Ishikawa (cell line): ENCODE results near the gene DPH7.

Source experiments
- CEBPB ChIP-seq: IDR thresholded peaks from 2 replicates; pipeline ENCODE4 v1.6.1; 2012
- CREB1 ChIP-seq: IDR thresholded peaks from 2 replicates; pipeline ENCODE4 v1.6.1; 2012; ENCODE audit warnings: low read depth
- EGR1 ChIP-seq: IDR thresholded peaks from 2 replicates; pipeline ENCODE4 v1.6.1; 2012
- EP300 ChIP-seq: IDR thresholded peaks from 2 replicates; pipeline ENCODE4 v1.6.1; 2012; ENCODE audit warnings: borderline replicate concordance
- FOXM1 ChIP-seq: IDR thresholded peaks from 2 replicates; pipeline ENCODE4 v1.6.1; 2012; ENCODE audit warnings: low read depth, borderline replicate concordance
- NFIC ChIP-seq: IDR thresholded peaks from 2 replicates; pipeline ENCODE4 v1.6.1; 2012
- RAD21 ChIP-seq: IDR thresholded peaks from 2 replicates; pipeline ENCODE4 v1.6.1; 2012; ENCODE audit warnings: low read depth
- TAF1 ChIP-seq: IDR thresholded peaks from 2 replicates; pipeline ENCODE4 v1.6.1; 2012; ENCODE audit warnings: low read depth, mild to moderate bottlenecking
- TCF12 ChIP-seq: IDR thresholded peaks from 2 replicates; pipeline ENCODE4 v1.6.1; 2012; ENCODE audit warnings: low read depth
- TEAD4 ChIP-seq: IDR thresholded peaks from 2 replicates; pipeline ENCODE4 v1.6.1; 2012
- YY1 ChIP-seq: IDR thresholded peaks from 2 replicates; pipeline ENCODE4 v1.6.1; 2012; ENCODE audit warnings: low read depth
- ZBTB7A ChIP-seq: IDR thresholded peaks from 2 replicates; pipeline ENCODE4 v1.6.1; 2012; ENCODE audit warnings: low read depth
- TF ChIP-seq, protein P1 (sequence below): IDR thresholded peaks from 2 replicates; pipeline ENCODE4 v1.6.1; 2012
- TF ChIP-seq, protein P2 (sequence below): IDR thresholded peaks from 2 replicates; pipeline ENCODE4 v1.6.1; 2012; ENCODE audit warnings: low read depth, mild to moderate bottlenecking
- TF ChIP-seq, protein P3 (sequence below): IDR thresholded peaks from 2 replicates; pipeline ENCODE4 v1.6.1; 2012

The DPH7 gene

DNA sequence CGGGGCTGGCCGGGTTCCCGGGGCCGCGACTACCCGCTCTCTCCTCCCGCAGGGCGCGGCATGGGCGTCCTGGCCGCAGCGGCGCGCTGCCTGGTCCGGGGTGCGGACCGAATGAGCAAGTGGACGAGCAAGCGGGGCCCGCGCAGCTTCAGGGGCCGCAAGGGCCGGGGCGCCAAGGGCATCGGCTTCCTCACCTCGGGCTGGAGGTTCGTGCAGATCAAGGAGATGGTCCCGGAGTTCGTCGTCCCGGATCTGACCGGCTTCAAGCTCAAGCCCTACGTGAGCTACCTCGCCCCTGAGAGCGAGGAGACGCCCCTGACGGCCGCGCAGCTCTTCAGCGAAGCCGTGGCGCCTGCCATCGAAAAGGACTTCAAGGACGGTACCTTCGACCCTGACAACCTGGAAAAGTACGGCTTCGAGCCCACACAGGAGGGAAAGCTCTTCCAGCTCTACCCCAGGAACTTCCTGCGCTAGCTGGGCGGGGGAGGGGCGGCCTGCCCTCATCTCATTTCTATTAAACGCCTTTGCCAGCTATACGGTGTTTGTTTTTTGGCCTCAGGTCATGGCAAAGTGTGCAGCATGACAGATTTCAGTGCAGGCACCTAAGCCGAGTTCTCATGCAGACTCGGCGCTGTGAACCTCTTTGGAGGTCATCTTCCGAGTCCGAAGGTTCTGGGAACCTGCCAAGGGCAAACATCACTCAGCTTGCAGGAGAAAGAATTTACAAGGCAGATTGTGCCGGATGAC lies 26.5 kb downstream of the DPH7 start:
- TF ChIP-seq TEAD4 (no peak), YY1 (no peak), FOXM1 (no peak), TAF1 (0 out of 2 replicates have a peak, but pooled peaks have one; percentile 25), NFIC (no peak), CEBPB (no peak), TCF12 (no peak), CREB1 (no peak), EGR1 (no peak), EP300 (no peak), ZBTB7A (no peak), RAD21 (no peak)
- TF ChIP-seq, protein P1, sequence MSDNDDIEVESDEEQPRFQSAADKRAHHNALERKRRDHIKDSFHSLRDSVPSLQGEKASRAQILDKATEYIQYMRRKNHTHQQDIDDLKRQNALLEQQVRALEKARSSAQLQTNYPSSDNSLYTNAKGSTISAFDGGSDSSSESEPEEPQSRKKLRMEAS = peak; percentile 11
- TF ChIP-seq, protein P2, sequence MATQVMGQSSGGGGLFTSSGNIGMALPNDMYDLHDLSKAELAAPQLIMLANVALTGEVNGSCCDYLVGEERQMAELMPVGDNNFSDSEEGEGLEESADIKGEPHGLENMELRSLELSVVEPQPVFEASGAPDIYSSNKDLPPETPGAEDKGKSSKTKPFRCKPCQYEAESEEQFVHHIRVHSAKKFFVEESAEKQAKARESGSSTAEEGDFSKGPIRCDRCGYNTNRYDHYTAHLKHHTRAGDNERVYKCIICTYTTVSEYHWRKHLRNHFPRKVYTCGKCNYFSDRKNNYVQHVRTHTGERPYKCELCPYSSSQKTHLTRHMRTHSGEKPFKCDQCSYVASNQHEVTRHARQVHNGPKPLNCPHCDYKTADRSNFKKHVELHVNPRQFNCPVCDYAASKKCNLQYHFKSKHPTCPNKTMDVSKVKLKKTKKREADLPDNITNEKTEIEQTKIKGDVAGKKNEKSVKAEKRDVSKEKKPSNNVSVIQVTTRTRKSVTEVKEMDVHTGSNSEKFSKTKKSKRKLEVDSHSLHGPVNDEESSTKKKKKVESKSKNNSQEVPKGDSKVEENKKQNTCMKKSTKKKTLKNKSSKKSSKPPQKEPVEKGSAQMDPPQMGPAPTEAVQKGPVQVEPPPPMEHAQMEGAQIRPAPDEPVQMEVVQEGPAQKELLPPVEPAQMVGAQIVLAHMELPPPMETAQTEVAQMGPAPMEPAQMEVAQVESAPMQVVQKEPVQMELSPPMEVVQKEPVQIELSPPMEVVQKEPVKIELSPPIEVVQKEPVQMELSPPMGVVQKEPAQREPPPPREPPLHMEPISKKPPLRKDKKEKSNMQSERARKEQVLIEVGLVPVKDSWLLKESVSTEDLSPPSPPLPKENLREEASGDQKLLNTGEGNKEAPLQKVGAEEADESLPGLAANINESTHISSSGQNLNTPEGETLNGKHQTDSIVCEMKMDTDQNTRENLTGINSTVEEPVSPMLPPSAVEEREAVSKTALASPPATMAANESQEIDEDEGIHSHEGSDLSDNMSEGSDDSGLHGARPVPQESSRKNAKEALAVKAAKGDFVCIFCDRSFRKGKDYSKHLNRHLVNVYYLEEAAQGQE = no peak
- TF ChIP-seq, protein P3, sequence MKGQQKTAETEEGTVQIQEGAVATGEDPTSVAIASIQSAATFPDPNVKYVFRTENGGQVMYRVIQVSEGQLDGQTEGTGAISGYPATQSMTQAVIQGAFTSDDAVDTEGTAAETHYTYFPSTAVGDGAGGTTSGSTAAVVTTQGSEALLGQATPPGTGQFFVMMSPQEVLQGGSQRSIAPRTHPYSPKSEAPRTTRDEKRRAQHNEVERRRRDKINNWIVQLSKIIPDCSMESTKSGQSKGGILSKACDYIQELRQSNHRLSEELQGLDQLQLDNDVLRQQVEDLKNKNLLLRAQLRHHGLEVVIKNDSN = no peak

DNA sequence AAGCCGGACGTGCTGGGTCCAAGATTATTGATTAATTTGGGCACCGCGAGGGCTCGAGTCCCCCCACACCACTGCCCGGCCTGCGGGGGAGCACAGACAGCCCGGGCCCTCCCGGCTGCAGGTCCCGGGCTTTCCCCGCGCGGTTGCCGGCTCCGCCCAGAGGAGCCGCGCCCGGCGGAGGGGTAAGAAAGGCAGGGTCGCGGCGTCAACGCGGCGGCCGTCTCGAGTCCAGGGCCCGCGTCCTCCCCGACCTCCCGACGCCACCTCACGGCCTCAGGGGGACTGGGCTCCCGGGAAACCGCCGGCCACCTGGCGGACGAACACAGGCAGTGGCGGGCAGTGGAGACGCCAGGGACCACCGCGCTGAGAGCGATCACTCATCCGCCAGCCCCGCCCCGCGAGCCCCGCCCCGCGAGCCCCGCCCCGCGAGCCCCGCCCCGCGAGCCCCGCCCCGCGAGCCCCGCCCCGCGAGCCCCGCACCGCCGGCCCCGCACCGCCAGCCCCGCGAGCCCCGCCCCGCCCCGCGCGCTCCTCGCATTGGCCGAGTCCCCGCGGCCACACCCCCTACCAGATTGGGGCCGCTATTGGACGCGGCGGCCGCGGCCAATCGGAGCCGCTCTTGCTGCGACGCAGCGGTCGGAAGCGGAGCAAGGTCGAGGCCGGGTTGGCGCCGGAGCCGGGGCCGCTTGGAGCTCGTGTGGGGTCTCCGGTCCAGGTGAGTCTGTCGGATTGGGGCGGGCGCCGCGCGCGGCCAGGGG lies 27.3 kb downstream of the DPH7 start, which contains the start of gene MRPL41:
TSS of gene MRPL41 (plus strand) at position 616 of the 758 bp plus-strand sequence. CDS start 203 bp downstream, outside the sequence.
- TF ChIP-seq TEAD4 = no peak
- TF ChIP-seq, protein P1 = peak; percentile 57
- TF ChIP-seq FOXM1 = no peak
- TF ChIP-seq ZBTB7A = peak; percentile 94
- peak; percentile 19; the same call in 1 of the 2 replicates for TF ChIP-seq RAD21
- TF ChIP-seq TAF1 = peak; percentile 78; the same call in 1 of the 2 replicates

DNA sequence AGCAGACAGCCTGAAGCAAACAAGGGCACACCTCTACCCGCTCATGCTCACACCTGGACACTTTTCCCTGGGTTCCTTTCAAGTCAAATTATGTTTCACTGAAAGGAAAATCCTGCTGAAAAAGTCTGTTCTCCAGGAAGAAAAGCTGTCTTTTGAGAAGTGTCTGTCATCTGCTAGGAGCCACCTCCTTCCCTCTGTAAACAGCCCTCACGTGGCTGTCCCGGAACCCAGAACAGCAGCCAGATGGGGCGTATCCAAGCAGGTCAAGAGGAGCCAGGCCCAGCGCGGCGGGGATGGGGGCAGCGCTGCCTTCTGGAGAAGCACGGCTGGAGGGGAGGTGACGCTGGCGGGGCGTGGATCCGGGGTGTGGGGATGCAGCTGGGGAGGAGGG lies 28.5 kb downstream of the DPH7 start, which contains the start of gene PNPLA7:
TSS of gene PNPLA7 (minus strand) at position 172 of the 391 bp plus-strand sequence. CDS start 205 bp downstream, outside the sequence.
- TF ChIP-seq EP300 = no peak
- TF ChIP-seq TEAD4 = 0 out of 2 replicates have a peak, but pooled peaks have one; percentile 5
- no peak for TF ChIP-seq YY1
- no peak for TF ChIP-seq ZBTB7A
- peak; percentile 66; the same call in 1 of the 2 replicates for TF ChIP-seq NFIC
- TF ChIP-seq, protein P3 = peak; percentile 91
- TF ChIP-seq, protein P1 = peak; percentile 97
- TF ChIP-seq TCF12 = 0 out of 2 replicates have a peak, but pooled peaks have one; percentile 35

DNA sequence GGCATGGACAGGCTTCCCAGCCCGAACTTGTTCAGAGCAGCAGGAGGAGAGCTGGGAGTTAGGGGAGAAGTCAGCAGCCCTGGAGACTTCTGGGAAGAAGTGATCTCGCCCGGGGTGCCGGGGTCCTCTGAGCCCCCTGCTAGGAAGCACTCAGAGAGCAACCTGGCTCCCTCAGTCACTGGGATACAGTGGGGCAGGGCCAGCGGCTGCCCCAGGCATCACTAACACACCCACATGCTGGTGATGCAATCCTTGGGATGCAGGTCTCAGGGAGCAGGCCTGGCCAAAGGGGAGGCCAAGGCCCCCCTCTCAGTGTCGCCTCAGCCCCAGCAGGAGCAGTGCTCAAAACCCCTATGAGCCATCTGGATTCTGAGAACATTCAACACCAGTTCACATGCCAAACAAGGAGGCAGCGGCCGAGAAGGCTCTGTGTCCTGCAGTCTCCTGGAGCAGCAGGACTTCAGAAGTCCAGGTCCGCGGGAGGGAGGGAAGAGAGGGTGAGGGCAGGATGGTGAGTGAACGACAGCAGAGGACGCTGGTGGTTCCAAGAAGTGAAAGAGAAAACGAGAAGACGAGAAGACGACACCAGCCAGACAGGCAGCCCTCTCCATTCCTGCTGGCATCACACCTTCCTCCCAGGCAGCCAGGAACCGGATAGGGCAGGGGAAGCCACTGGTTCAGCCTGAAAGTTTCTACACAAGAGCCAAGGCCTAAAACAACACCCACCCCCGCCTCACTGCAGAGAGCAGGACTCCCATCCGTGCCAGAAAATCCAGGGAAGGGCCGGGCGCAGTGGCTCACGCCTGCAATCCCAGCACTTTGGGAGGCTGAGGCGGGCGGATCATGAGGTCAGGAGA lies 30.8 kb downstream of the DPH7 start:
- TF ChIP-seq TEAD4 (no peak), EP300 (no peak), FOXM1 (no peak), TCF12 (no peak), ZBTB7A (no peak), EGR1 (no peak), TAF1 (no peak), CREB1 (no peak), YY1 (no peak), RAD21 (no peak), CEBPB (no peak), NFIC (no peak)
- TF ChIP-seq, protein P2 = no peak
- TF ChIP-seq, protein P1 = no peak
- TF ChIP-seq, protein P3 = no peak
